OCI-LY7 (cell line): Measurements from ENCODE around the gene GAB1. TPM values are rescaled to one million over a fixed set of nuclear protein-coding genes. Genes with fewer than 3 reads are reported as not detected.

Experiments
- BruUV-seq: library from RNA; stranded (reverse); fragments of 400-500 nt; replicated peaks from 2 replicates; lab custom pipeline; 2021; lab: Mats Ljungman, UMichigan
- CTCF ChIA-PET: fragments of 300-600 bp; sonication (Branson Sonifier 250); formaldehyde crosslinking; loops from one replicate; lab custom pipeline; 2022; ENCODE audit warnings: antibody characterized with exemption; ENCODE audit not compliant: unreplicated experiment; lab: Charles Lee
- POLR2A ChIA-PET: fragments of 300-600 bp; sonication (Branson Sonifier 250); formaldehyde crosslinking; loops from one replicate; lab custom pipeline; 2022; ENCODE audit warnings: antibody characterized with exemption; lab: Charles Lee
- DNase-seq: peaks from one replicate; pipeline ENCODE4 v3.0.0-alpha.2; 2015; ENCODE audit warnings: low spot score
- H2AFZ ChIP-seq: fragments of 200-600 bp; sonication (generic), shearing (Covaris generic); 2 replicates; pipeline ENCODE4 v1.6.1; 2014; ENCODE audit warnings: mild to moderate bottlenecking, antibody characterized with exemption, low read length, moderate library complexity
- H3K27ac ChIP-seq: fragments of 200-600 bp; sonication (generic); 2 replicates; pipeline ENCODE4 v1.5.1; 2014; ENCODE audit warnings: mixed run types, low read depth, mild to moderate bottlenecking, moderate library complexity, low read length, inconsistent platforms; ENCODE audit not compliant: poor library complexity, severe bottlenecking
- H3K36me3 ChIP-seq: fragments of 200-600 bp; sonication (generic); 2 replicates; pipeline ENCODE4 v1.6.1; 2014; ENCODE audit warnings: mild to moderate bottlenecking, antibody characterized with exemption, low read length, moderate library complexity, mixed read lengths; ENCODE audit not compliant: insufficient read depth
- H3K4me1 ChIP-seq: fragments of 200-600 bp; sonication (generic); 2 replicates; pipeline ENCODE4 v1.5.1; 2014; ENCODE audit warnings: mild to moderate bottlenecking, low read length; ENCODE audit not compliant: insufficient read depth, poor library complexity, severe bottlenecking
- H3K4me2 ChIP-seq: fragments of 200-600 bp; sonication (generic); 2 replicates; pipeline ENCODE4 v1.6.1; 2014; ENCODE audit warnings: mild to moderate bottlenecking, low read length
- H3K4me3 ChIP-seq: fragments of 200-600 bp; sonication (generic); 2 replicates; pipeline ENCODE4 v1.5.1; 2014; ENCODE audit warnings: mild to moderate bottlenecking, low read depth, low read length; ENCODE audit not compliant: poor library complexity, severe bottlenecking
- H3K79me2 ChIP-seq: fragments of 200-600 bp; sonication (generic); 2 replicates; pipeline ENCODE4 v1.6.1; 2016; ENCODE audit warnings: low read depth, mild to moderate bottlenecking, low read length, moderate library complexity, mixed read lengths; ENCODE audit not compliant: insufficient read depth
- H3K9me2 ChIP-seq: fragments of 200-600 bp; sonication (generic); 2 replicates; pipeline ENCODE4 v1.6.1; 2016; ENCODE audit warnings: mild to moderate bottlenecking, low read length, mixed read lengths; ENCODE audit not compliant: insufficient read depth
- H3K9me3 ChIP-seq: fragments of 200-600 bp; sonication (generic); 2 replicates; pipeline ENCODE4 v1.6.1; 2014; ENCODE audit warnings: mild to moderate bottlenecking, mixed run types, low read length, mixed read lengths
- H4K20me1 ChIP-seq: fragments of 200-600 bp; sonication (generic); 2 replicates; pipeline ENCODE4 v1.6.1; 2014; ENCODE audit warnings: mild to moderate bottlenecking, antibody characterized with exemption, low read length, moderate library complexity, mixed read lengths; ENCODE audit not compliant: insufficient read depth
- CTCF ChIP-seq: fragments of 200-600 bp; sonication (generic); conservative IDR thresholded peaks from 2 replicates; pipeline ENCODE4 v1.5.1; 2014; ENCODE audit warnings: mild to moderate bottlenecking, antibody characterized with exemption, low read length, moderate library complexity, mixed read lengths
- EZH2phosphoT487 ChIP-seq: fragments of 200-600 bp; sonication (generic); IDR thresholded peaks from 2 replicates; pipeline ENCODE4 v1.6.1; 2018; ENCODE audit warnings: low read depth, borderline replicate concordance, mild to moderate bottlenecking, mixed run types, antibody characterized with exemption, low read length, moderate library complexity, mixed read lengths
- intact Hi-C: fragments of 100-400 bp; cut with micrococcal nuclease; formaldehyde crosslinking; loops from one replicate; pipeline ENCODE4 v1.10.0; 2022; ENCODE audit not compliant: unreplicated experiment
- total RNA-seq, 2 experiments: library from RNA; depleted of rRNA in 1 of 2; stranded (reverse); fragments of >200 nt in 1 of 2; shearing (Covaris generic) in 1 of 2; gene quantifications; 2 replicates each; pipeline ENCODE4 v1.2.3, GENCODE V29; 2014 to 2022

GAB1 gene
- total RNA-seq, 2 experiments from 2014 or later: 42.6 to 99.3 TPM

DNA sequence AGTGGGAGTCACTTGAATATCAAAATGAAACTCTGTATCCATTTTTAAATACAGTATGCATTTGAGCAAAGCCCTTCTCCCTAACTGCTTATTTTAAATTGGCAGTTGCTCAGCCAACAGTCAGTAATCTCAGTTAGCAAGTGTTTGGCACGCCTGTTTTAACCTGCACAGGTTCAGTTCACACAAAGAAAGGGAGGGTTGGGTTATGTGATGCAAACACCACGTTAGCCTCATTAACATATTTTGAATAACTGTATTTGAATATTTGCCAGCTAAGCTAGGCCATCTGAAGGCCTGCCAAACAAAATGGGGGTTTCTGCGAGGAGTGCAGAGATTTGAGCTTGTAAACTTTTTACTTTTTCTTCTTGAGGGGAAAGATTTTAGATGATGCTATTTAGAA is 19.8 kb downstream of the GAB1 start:
- H3K4me2 ChIP-seq: peak overlapping the region; percentile 88
- H3K9me3 ChIP-seq: no peaks in the 10 kb centered on the region
- peaks cover 99% of the 10 kb centered on the region for H3K4me1 ChIP-seq
- no TSS peak for BruUV-seq
- H3K79me2 ChIP-seq: peaks cover 99% of the 10 kb centered on the region
- intact Hi-C loops: loop anchor here (5.0 kb wide), 1 partner anchor 169 kb away; no protein-coding TSS in a partner anchor
- DNase-seq: peak; percentile 88
- H2AFZ ChIP-seq: peak overlapping the region; percentile 4; the same call in 1 of the 2 replicates
- peak overlapping the region; percentile 51 for H3K4me3 ChIP-seq
- H3K9me2 ChIP-seq: no peaks in the 10 kb centered on the region
- no peaks in the 10 kb centered on the region for H4K20me1 ChIP-seq
- H3K27ac ChIP-seq: peak overlapping the region; percentile 98
- POLR2A ChIA-PET: interaction anchor here (0.9 to 10.2 kb wide), 12 partner anchors 9 to 66 kb away, joined by 3 to 236 read pairs (median 16); partner anchors contain the start of gene GAB1
- no peak for TF ChIP-seq EZH2phosphoT487
- TF ChIP-seq CTCF: no peak
- no peaks in the 10 kb centered on the region for H3K36me3 ChIP-seq
- CTCF ChIA-PET: interaction anchor here (1.0 to 3.8 kb wide), 3 partner anchors 19 to 62 kb away, joined by 3 to 13 read pairs (median 6); partner anchors contain the start of gene GAB1

- H3K79me2 ChIP-seq: peaks cover 99% of the 10 kb centered on the region
- peak overlapping the region; percentile 88 for H3K4me2 ChIP-seq
- H3K27ac ChIP-seq: peak overlapping the region; percentile 98
- no peaks in the 10 kb centered on the region for H4K20me1 ChIP-seq
- no peak for TF ChIP-seq CTCF
- intact Hi-C loops: loop anchor here (1.0 to 5.0 kb wide), 3 partner anchors 21 to 170 kb away; partner anchors contain the start of gene GAB1
- BruUV-seq: TSS peak; percentile 77
- peaks cover 99% of the 10 kb centered on the region for H3K4me1 ChIP-seq
- no peaks in the 10 kb centered on the region; the same call in 1 of the 2 replicates for H3K36me3 ChIP-seq
- POLR2A ChIA-PET: interaction anchor here (0.9 to 10.2 kb wide), 13 partner anchors 9 to 65 kb away, joined by 3 to 236 read pairs (median 12); partner anchors contain the start of gene GAB1
- peak; percentile 77 for DNase-seq
- H3K9me3 ChIP-seq: no peaks in the 10 kb centered on the region
- H2AFZ ChIP-seq: no peak overlapping the region
- CTCF ChIA-PET: interaction anchor here (1.0 to 3.8 kb wide), 3 partner anchors 20 to 61 kb away, joined by 3 to 13 read pairs (median 6); partner anchors contain the start of gene GAB1
- H3K9me2 ChIP-seq: no peaks in the 10 kb centered on the region
- peak overlapping the region; percentile 51 for H3K4me3 ChIP-seq
These were observed 20.6 kb downstream of the GAB1 start for GRCh38 chr4:143357161-143357845.
